Measurements from ENCODE around the gene HTRA3. TPM values are rescaled to one million over a fixed set of nuclear protein-coding genes. Genes with fewer than 3 reads are reported as not detected.

The HTRA3 gene
- total RNA-seq, 1 donor from 2014 or later, result 3.4 TPM

GRCh38 chr4:8355864-8356565, 86.5 kb downstream of the HTRA3 start:
- no peak for DNase-seq (ENCODE audit: low read depth, low spot score)
- TF ChIP-seq CTCF (conservative IDR thresholded peaks at IDR 0.05), result no peak
- Mint-ChIP-seq H3K4me1 (peaks cover 11% of the 10 kb centered on the region), H3K27ac (ENCODE audit: unreplicated experiment) (no peak overlapping the region), H3K9me3 (peaks cover 3% of the 10 kb centered on the region), H3K27me3 (ENCODE audit: low read depth) (peaks cover 2% of the 10 kb centered on the region), H3K4me3 (no peak overlapping the region), H3K36me3 (ENCODE audit: low read depth) (peaks cover 2% of the 10 kb centered on the region)

Other genes with a start within 250 kb of the HTRA3 start
- 3.8 and 6.8 TPM in 2 replicates for gene ABLIM2, start 110.9 kb upstream of the HTRA3 start, total RNA-seq
- gene SH3TC1, start 70.5 kb upstream of the HTRA3 start, total RNA-seq, result 2.5 and 2.7 TPM in 2 replicates
- gene ACOX3, start 171.0 kb downstream of the HTRA3 start, total RNA-seq, result 16.6 and 24.6 TPM in 2 replicates
- gene TRMT44, start 171.0 kb downstream of the HTRA3 start, total RNA-seq, result 20.1 and 24.7 TPM in 2 replicates

All from neural crest cell (in vitro differentiated cells).